T-helper 22 cell (primary cell): Measurements from ENCODE around the gene PPP2R5C.
"Not testable (repeated sequence)": the region's sequence is repeated elsewhere in the genome, so short reads cannot be mapped to it uniquely, and the experiment has no call there.

Source experiments
- DNase-seq: peaks from one replicate; pipeline ENCODE4 v3.0.0-alpha.2; 2020; ENCODE audit warnings: low read depth

Gene PPP2R5C

DNA sequence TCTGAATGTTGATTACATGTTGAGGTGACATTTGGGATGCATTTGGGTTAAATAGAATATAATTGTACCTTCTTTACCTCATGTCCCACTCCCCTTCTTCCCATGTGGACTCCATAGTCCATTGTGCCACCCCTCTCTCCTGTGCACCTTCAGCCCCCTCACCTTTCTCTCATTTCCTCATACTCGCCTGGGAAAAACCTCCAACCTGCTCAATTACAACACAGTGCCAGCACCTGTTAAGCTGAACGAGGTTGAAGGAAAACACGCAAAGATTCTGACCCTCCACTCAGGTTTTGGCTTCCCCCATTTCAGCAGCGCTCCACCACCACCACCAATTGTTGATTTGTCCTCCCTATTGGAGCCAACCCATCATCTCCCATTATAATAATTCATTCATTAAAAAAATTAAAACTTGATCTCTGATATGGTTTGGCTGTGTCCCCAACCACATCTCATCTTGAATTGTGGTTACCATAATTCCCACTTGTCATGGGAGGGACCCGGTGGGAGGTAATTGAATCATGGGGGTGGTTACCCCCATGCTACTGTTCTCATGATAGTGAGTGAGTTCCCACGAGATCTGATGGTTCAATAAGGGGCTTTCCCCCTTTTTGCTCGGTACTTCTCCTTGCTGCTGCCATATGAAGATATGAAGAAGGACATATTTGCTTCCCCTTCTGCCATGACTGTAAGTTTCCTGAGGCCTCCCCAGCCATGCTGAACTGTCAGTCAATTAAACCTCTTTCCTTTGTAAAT is 33.7 kb upstream of the PPP2R5C start:
- DNase-seq, result no peak

- no peak for DNase-seq
Measured at GRCh38 chr14:101728367-101728742, 33.2 kb upstream of the PPP2R5C start.

GRCh38 chr14:101729382-101729781 is 32.1 kb upstream of the PPP2R5C start:
- DNase-seq, result no peak

GRCh38 chr14:101730157-101730556 is 31.4 kb upstream of the PPP2R5C start:
- DNase-seq, result not testable (repeated sequence)

- DNase-seq, result no peak
Measured at GRCh38 chr14:101730626-101731186, 30.8 kb upstream of the PPP2R5C start.

DNA sequence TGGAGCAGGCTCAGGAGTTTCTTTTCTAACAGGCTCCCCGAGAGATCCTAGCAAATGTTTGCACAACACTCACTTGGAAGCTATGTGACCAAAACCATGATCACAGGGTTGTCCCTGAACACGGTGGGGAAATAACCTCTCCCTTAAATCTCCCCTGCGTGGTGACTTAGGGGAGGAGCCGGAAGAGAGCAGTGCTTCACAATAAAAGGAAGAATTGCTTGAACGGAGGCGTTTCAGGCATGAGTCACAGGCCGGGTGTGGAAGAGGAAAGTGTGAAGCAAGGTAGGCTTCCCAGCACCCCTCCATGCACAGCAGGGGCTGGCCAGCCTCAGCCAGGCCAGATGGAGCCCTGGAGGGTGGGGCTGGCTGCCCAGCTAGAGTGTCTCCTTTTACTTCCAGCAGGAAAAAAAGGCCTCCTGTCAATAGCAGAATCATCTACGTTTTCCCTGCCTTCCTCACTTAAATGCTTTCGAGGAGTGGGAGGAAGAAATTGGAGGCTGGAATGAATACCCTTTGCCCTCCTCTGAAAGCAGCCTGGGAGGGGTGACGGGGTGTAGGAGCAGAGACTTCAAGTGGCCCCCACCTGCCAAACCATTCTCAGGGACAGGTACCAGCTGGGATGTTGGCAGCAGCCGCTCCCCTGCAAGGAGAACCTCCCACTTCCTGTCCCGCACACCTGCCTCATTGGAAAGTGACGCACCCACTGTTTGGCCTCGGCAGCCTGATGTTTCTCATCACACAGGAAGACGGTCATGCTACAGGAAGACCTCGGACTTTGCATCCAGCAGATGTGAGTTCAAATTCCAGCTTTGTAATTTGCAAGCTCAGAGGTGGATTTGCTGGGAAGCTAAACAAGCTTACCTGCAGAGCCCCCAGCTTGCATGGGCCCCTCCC is 30.1 kb upstream of the PPP2R5C start:
- DNase-seq, result peak; percentile 76

DNA sequence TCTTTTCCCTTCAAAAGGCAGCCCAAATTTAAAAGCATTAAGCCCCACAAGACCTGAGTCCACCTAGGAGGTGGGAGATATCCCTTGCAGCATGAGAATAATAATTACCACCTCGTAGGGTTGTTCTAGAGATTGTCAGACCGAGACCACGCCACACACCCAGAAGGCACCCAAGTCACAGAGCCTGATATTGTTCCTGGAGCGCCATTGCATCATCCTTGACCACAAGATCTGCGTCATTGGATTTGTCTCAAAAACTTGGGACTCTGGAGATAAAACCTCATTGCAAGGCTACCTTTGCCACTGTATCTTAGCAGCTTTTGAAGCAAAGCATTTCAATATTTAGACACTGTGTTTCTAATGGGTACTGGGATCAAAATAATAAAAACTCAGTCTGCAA is 29.4 kb upstream of the PPP2R5C start:
- DNase-seq, result no peak

DNA sequence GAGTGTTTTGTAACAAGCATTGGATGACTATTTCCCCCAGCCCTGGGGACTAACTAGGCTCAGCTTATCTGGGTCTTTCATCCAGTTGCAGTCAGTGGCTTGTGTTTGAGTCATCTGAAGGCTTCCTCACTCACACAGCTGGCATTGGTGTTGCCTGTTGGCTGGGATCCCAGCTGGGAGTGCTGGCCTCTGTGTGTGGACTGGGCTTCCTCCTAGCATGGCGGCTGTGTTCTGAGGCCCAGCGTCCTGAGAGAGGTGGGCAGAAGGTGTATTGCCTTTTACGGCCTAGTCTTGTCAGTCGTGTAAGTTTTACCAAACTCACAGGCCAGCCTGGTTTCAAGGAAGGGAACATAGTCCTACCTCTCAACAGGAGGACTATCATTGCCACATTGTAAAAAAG is 28.3 kb upstream of the PPP2R5C start:
- DNase-seq, result no peak

DNA sequence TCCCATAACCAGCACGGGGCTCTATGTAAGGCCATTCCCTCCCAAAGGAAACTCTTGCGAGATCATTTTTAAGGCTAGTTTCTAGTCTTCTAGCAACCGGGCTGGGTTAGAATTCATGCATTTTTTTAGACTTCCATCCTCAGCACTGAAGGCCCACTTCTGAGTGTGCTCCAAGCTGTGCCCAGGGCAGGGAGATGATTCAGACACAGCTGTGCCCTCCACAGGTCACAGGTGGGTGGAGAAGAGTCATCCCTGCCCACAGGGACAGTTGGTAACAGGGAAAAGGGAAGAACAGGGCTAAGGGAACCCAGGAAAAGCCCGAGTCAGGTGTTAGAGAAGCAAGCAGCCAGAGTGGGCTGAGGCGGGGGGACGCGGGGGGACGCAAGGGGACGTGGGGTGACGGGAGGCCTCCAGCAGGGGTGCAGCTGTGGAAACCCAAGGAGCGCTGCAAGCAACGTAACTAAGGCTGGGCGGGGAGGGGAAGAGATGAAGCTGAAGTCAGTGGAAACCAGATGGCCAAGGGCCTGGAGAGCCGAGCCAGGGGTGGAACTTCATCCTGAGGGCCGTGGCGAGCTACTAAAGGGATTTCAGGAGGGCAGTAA is 27.2 kb upstream of the PPP2R5C start:
- DNase-seq, result no peak

GRCh38 chr14:101735453-101735852 is 26.1 kb upstream of the PPP2R5C start:
- DNase-seq, result no peak

DNA sequence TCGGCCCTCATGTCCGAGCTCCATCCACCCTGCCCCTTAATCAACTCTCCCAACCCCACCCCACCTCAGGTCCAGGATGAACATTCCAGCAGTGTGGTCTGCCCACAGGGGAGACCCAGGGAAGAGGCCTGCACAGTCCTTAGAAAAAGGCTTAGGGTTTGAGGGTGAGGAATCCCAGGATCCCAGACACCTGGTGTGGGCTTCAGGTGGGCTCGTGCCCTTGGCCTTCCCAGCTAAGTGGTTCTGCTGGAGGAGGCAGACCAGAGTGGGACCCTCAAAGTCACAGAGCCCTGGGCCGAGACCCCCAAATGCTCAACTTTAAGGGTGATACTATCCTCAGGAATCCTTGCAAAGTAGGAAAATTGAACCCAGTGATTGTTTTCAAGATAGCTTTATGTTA is 25.4 kb upstream of the PPP2R5C start:
- DNase-seq, result no peak

- no peak for DNase-seq
Measured at GRCh38 chr14:101736585-101736984, 24.9 kb upstream of the PPP2R5C start.

GRCh38 chr14:101737414-101738339 is 23.8 kb upstream of the PPP2R5C start:
- DNase-seq, result no peak

GRCh38 chr14:101738703-101739320 is 22.7 kb upstream of the PPP2R5C start:
- DNase-seq, result no peak

DNA sequence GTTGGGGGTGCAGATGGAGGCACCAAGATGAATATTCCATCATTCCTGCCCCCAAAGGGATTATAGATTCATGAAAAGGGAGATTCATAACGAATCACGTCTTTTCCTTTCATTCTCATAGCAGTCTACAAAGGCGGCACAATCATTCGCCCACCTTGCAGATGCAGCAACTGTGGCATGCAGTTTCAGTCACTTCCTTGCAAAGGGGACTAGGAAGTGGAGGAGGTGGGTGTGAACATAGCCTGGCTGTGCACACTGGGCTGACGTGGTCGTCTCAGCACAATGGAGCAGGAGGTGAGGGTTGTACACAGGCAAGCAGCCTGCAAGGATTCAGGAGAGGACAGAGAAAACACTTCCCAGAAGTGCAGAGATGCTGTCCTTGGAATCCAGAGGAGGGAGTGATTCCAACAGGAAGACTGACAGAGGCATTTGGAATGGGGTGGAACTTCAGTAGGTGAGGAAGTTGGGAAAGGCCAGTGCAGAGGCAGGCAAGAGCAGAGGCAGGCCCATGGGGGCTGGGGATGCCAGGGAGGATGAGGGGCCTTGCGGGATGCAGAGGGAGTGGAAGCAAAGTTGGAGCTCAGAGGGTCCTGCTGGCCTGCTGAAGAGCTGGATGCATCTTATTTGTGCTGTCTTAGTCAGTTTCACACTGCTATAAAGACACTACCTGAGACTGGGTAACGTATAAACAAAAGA is 21.9 kb upstream of the PPP2R5C start:
- no peak for DNase-seq

DNA sequence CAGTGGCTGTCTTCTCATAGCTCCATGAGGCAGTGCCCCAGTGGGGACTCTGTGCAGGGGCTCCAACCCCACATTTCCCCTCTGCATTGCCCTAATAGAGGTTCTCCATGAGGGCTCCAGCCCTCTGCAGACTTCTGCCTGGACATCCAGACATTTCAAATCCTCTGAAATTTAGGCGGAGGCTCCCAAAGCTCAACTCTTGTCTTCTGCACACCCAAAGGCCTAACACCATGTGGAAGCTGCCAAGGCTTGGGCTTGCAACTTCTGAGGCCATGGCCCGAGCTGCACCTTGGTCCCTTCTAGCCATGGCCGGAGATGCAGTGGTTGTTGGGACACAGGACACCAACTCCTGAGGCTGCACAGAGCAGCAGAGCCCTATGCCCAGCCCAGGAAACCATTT is 20.5 kb upstream of the PPP2R5C start:
- no peak for DNase-seq

GRCh38 chr14:101743701-101744100 is 17.8 kb upstream of the PPP2R5C start:
- DNase-seq, result no peak

DNA sequence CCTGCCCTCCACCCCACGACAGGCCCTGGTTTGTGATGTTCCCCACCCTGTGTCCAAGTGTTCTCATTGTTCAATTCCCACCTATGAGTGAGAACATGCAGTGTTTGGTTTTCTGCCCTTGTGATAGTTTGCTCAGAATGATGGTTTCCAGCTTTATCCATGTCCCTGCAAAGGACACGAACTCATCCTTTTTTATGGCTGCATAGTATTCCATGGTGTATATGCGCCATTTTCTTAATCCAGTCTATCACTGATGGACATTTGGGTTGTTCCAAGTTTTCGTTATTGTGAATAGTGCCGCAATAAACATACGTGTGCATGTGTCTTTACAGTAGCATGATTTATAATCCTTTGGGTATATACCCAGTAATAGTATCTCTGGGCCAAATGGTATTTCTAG is 17.1 kb upstream of the PPP2R5C start:
- DNase-seq, result not testable (repeated sequence)

DNA sequence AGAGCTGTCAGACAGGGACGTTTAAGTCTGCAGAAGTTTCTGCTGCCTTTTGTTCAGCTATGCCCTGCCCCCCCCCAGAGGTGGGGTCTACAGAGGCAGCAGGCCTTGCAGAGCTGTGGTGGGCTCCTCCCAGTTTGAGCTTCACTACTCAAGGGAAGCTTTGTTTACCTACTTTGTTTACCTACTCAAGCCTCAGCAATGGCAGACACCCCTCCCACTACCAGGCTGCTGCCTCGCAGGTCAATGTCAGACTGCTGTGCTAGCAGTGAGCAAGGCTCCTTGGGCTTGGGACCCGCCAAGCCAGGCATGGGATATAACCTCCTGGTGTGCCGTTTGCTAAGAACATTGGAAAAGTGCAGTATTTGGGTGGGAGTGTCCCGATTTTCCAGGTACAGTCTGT is 11.8 kb upstream of the PPP2R5C start:
- not testable (repeated sequence) for DNase-seq

DNA sequence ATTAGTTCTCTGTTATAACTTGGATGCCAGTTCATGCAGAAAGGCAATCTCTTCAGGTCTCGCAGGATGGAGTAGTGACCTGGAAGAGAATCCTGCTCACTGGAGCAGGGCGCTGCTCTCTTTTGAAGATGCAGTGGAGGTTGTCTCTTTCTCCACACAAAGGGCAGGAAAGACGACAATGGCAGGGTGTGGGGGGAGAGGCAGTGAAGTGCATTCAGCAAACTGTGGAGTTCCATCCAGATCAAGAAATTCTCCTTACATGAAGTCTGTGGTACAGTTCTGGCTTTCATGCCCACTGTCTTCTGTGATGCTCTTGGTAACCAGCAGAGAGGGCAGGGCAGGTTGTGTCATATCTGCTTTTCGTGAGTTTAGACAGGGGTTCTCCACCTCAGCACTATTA is 6.6 kb upstream of the PPP2R5C start:
- DNase-seq, result no peak
